HG02623 (cell line): ENCODE data around the gene FLT1.

Source experiments
- ATAC-seq: cut with Tn5 transposase; IDR thresholded peaks from one replicate; pipeline ENCODE4 v1.9.1; 2021; ENCODE audit warnings: moderate library complexity; ENCODE audit not compliant: unreplicated experiment

The FLT1 gene

GRCh38 chr13:28349371-28349770 is 145.6 kb downstream of the FLT1 start:
- ATAC-seq, result no peak

DNA sequence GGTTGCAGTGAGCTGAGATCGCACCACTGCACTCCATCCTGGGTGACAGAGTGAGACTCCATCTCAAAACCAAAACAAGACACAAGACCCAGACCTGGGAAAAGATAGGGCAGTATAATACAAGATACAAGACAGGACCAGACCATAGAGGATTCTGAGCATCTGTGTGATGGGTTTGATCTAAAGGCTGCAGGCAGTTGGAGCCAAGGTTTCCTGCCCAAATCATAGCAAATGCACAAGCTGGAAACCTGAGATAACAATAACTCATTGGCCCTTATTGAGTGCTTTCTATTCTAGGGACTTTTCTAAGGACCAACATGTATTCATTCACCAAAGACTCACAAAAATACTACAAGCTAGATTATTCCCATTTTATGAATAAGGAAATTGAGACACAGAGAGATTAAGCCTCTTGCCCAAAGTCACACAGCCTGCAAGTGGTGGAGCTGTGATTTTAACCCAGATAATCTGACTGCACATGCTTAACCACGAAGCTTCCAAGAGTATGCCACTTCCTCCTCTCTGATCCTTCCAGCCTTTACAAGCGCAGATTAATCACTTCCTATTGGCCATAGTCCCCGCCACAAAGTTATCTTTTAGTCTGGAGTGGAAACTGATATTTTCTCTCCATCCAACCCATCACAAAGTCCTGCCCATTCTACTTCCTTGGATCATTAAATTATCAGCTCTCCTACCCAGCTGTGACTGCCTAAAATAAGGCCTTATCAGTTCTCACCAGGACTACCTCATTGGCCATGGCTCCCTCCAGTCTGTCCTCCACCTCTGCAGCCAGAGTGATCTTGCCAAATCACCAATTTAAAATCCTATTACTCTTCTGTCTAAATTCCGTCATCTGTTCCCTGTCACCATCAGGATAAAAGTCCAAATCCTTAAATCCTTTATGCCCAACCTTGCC is 147.2 kb downstream of the FLT1 start:
- no peak for ATAC-seq

- ATAC-seq, result no peak
Observed at GRCh38 chr13:28346154-28346553, 148.8 kb downstream of the FLT1 start.

DNA sequence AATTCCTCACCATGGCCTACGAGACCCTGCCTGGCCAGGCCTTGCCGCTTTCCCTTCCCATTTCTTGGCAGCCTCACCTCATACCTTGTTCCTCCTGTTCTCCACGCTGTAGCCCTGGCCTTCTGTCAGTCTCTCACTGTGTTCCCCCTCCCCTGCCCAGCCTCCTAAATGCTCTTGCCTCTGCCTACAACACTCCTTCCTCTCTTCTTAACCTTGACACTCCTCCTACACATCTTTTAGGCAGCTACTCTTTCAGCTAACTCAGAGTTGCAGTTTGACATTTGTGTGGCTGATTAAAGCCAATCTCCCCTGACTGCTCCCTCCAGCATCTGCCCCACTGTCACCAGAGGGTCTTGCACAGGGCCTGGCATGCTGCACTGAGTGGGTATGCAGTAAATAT is 150.8 kb downstream of the FLT1 start:
- no peak for ATAC-seq

DNA sequence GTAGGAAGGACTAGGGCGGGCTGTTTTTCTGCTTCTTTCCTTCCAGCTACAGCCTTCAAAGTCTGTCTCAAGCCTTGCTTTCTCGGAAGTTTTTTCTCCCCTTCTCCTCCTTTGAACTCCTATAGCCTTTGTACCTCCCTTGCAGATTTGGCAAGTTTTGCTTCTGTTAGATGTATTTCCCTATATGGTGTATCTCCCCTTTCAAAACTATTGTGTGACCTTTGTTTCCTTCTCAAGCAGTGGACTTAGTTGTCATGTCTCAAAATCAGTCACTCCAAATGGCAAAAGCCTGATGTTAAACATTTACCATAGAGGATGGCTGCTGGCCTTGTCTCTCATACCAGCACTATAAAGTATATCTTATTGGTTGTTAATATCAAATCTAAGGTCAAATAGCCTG is 152.7 kb downstream of the FLT1 start:
- ATAC-seq, result no peak

DNA sequence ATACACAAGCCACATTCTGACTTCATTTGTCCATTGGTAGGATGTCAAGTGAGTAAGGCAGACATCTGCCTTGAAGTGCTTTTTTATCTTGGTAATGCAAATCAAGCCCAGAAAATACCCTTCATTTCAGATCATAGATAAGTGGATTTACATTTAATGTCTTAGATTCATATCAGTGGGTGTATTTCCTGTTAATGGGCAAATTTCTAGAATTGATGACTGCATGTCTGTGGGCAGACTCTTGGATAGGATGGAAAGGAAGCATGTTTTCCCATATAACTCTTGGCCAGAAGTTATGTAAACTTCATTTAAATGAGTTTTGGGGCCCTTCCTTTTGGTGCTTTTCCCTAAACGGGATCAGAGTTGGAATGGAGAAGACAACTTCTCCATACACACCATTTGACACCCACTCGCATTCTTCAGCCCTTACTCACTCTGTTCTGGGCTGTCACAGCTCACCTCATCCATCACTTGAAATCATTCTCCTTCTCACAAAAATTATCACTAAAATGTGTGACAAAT is 154.6 kb downstream of the FLT1 start:
- ATAC-seq, result no peak

- ATAC-seq, result no peak
Observed at GRCh38 chr13:28339419-28339818, 155.5 kb downstream of the FLT1 start.

DNA sequence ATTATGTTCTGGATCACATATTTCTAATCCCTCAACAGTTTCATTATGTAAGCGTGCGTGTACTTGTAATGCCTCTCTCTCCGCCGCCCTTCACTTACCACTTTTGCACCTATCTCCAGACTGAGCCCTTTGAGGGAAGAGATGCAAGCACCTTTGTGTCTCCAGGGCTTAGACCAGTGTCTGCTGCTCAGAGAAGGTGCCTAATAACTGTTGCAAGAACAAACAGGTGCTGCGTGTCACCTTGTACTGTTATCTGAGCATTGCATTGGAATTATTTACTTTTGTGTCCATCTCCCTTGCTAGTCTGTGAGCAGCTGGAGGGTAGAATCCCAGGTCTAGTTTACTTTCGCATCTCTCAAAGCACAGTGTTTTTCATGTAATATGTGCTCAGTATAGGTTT is 156.2 kb downstream of the FLT1 start:
- no peak for ATAC-seq

GRCh38 chr13:28338006-28338574 is 156.8 kb downstream of the FLT1 start:
- ATAC-seq, result no peak

DNA sequence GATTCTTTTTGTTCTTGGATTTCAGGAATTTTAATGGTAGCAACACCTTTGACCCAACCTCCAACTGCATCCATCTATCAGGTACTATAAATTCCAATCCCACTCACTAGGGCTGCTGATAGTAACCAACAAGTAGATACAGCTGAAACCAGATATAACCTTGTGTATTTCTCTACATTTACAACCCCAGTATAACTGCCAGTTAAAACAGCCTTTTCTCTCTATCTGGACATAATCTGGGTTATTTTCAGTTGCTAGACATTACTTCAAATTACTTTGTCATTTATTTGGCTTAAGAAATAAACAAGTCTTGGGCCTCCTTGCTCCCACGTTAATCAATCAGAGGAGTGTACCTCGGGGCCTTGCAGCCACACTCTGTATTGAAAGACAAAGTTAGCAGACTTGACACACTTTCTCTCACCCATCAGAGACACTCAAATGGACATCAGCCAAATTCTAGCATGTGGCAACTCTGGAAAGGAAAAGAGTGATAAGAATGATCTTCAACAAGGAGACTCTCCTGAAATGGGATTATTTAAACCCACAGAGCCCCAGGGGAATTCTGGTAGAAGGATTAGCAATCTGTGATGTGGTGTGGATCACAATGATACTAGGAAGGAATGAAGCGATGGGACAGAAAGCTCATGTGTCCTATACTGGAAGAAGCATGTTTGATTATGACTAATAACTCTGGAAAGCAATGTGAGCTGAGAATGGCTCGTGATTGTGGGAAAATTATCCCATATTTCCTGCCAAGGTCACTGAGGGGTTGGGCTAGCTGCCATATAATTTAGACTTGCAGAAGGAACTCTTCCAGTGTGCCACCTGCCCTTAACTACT is 157.5 kb downstream of the FLT1 start:
- no peak for ATAC-seq

DNA sequence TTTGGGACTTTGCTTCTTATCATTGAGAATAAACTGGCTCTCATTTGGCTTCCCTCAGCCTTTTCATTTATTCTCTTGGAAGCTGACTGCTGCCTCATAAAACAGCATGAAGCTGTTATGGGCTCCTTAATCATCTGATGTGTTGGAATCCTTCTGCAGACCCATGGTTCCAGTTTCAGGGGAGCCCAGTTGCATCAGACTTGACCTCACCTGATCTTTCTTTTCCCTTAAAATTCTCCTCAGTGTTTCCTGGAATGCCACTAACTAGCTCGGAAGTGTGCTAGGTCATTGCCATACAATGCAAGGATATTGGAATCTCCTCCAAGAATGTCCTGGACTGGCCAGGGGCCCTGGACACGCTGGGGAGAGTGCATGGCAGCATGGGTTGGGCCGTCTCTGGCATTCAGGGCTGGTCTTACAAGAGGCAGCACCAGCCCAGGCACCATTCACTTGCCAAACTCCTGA is 158.7 kb downstream of the FLT1 start:
- ATAC-seq, result no peak

DNA sequence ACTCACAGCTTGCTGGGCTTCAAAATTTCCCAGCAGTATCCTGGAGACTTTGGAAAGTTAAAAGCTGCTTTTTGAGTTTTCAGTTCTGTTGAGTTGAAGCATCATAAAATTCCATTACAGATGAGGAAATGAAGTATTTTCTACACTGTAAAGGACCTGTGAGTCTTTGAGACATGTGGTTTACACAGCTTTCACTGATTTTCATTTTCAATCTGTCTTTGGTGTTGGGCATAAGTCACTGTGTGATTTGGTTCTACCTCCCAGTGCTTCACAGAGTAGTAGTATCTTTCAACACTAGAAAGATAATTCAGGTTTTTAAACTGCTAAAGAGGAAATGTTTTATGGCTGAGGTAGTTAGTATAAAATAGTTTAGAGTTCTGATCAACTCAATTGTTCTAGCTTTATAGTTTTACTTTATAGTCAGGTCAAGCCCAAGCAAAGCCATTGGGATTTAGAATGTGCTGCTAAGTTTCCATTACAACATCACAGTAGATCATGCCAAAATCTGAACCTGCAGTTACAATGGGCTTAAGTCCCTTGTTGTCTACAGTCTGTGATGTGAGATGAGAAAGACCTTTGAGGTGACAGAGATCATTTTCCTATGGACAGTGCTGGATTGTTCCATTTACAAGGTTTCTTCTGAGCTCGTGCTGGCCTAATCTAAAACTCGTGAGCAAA is 161.6 kb downstream of the FLT1 start:
- ATAC-seq, result no peak

- no peak for ATAC-seq
Observed at GRCh38 chr13:28329395-28330158, 165.4 kb downstream of the FLT1 start.

DNA sequence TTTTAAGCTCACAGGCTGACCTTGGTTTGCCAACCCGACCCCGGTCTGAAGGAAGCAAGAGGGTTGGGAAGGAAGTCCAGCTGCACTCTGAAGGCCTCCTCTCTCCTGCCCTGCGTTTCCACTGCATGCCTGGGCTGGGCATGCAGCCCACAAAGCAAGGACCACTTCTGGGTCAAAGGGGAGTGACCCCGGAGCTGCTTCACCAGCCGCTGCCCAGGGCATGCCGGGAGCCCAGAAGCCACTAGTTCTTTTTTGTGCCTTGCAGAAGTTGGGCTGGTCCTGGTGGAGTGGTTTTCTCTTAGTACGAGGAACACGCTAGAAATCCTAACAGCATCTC is 166.7 kb downstream of the FLT1 start:
- ATAC-seq, result no peak

- no peak for ATAC-seq
Observed at GRCh38 chr13:28327373-28328270, 167.3 kb downstream of the FLT1 start.

- no peak for ATAC-seq
Observed at GRCh38 chr13:28326056-28326455, 168.9 kb downstream of the FLT1 start.

GRCh38 chr13:28325022-28325421 is 169.9 kb downstream of the FLT1 start:
- no peak for ATAC-seq

- ATAC-seq, result no peak
Observed at GRCh38 chr13:28324181-28324789, 170.6 kb downstream of the FLT1 start.
